LHCN-M2 (cell line): ENCODE measurements around the gene NUP62. TPM values are rescaled to one million over a fixed set of nuclear protein-coding genes. Genes with fewer than 3 reads are reported as not detected.

Source experiments
- DNase-seq: peaks from one replicate; pipeline ENCODE4 v3.0.0-alpha.2; 2012; ENCODE audit warnings: low read depth
- total RNA-seq: library from RNA; depleted of rRNA; stranded (reverse); fragments of >200 nt; gene quantifications from 2 replicates; pipeline ENCODE4 v1.2.3, GENCODE V29; 2014

NUP62 gene
- total RNA-seq, 1 experiment from 2014 or later = 74.5 TPM

GRCh38 chr19:49869484-49870308 is 59.6 kb downstream of the NUP62 start:
- DNase-seq = peak; percentile 100

DNA sequence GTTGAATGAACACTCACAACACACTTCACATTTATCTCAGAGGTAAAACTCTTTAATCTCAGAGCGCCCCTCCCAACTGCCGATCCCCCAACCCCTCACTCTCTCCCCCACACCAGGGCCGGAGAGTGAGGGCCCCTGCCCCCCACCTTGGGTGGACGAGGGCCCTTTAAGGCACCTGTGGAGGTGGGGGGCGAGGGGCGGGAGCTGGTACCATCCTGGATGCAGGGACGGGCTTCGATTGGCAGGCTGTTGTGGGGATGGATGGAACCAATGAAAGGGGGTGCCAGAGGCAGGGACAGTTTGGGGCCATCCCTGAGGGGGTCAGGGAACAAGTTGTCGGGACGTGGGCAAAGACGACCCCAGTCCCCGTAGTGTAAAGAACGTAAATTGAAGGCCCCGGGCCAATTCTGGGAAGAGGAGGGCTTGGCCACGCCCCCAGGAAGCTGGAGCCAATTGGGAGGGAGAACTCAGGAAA is 60.3 kb downstream of the NUP62 start:
- DNase-seq = no peak

DNA sequence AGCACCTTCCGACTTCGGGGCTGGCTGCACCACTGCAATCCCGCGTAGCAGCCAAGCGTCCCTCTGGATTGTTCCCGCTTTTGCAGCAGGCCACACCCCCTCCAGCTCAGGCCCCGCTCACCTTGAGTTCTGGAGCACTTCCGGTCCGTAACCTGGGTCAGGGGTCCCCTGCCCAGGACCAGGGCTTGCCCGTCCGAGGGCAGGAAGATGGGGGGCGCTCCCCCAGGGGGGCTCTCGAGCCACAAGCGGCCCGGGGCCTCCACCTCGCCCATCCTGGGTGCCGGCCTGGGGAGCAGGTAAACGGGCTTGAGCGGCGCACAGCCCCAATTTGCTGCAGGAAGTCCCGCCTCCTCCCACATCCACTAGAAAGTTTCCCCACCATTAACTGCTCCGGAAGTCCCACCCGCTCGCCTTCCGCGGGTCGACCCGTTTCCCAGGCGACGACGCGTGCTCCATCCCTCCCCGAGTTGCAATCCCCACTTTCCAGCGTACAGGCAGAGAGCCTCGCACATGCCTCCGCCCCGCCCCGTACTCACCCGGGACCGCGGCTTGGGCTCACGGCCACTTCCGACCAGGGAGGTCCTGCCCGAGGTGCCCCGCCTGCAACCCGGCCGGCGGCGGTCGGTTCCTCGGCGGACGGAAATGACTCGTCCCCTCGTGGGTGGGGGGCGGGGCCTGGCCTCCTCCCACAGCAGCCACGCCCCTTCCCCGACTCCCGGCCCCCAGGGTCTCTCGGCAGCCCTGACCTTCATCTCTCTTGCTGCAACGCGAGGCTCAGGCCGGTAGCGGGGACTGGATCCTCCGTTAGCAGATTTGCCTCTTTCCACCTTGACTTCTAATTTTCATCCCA is 62.1 kb downstream of the NUP62 start, which contains the start of gene PNKP:
Gene PNKP (minus strand): TSS at position 644 of the 850 bp plus-strand sequence. CDS start 372 bp downstream, at position 272.
- peak; percentile 90 for DNase-seq

DNA sequence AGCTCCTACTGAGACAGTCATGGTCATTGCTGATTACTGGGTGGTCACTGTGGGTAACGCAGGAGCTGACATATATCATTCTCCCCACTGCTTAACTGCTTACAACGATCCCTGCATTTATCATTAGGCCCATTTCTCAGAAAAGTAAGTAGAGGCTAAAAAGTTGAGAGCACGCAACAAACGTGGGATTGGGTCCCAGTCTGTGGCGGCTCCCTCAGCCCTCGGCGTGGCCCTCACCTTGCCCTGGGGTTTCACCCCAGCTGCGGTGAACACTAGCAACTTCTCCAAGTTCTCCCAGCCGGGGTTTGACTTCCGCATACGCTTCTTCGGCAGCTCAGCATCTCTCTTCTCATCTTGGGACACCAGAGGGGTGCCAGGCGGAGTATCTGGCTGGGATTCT is 64.4 kb downstream of the NUP62 start:
- no peak for DNase-seq

GRCh38 chr19:49863935-49864320 is 65.4 kb downstream of the NUP62 start:
- DNase-seq = no peak

GRCh38 chr19:49863254-49863934 is 65.9 kb downstream of the NUP62 start:
- no peak for DNase-seq

- no peak for DNase-seq
Measured at GRCh38 chr19:49862391-49863253, 66.7 kb downstream of the NUP62 start.

DNA sequence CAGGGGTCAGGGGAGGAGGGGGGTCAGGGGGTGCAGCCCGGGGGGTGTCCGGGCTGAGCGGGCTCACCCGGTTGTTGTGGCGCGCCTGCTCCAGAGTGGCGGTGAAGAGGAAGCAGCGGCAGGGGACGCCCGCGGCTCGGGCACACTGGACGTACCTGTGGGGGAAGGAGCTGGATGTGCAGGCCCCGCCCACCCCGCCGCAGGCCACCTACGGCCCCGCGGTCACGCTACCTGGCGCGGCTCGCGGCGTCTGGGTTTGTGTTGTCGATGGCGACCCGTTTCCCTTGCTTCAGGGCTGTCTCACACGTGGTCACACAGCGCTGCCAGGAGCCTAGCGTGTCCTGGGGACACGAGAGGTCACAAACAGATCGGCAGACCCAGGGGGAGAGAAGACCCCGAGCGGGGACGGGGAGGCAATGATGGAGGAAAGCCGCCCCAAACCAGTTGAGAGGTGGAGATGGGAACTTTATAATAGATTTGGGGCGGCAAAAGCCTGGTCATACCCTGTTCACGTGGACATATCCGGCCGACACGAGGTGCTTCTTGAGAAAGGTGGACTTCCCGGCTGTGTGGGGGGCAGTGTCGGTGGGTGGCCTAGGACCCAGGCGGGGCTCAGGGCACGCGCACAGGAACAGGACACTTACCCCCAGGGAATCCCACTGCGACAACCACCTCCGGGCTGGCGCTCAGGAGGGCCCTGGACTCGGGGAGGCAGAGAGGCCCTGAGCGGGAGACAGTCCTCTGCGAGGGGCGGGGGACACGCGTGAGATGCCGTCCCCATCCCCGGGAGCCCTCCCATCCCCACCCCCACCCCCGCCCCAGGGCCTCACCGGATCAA is 67.5 kb downstream of the NUP62 start:
- DNase-seq = no peak

DNA sequence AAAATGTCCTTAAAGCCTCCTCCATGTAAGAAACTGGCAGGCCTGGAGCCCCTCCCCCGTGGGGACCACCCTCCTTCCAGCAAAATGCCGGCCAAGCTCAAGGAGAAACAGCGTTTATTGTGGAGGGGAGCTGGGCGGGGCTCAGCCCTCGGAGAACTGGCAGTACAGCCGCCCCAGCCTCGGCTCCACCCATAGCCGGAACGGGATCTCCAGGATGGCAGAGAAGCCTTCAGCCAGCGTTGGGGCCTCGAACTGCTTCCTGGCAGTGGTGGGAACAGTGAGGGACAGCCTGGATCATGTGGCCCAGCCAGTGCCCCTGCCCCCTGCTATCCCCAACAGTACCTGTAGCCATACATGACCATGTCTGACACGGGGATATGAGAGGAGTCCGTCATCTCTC is 68.2 kb downstream of the NUP62 start:
- DNase-seq = no peak

GRCh38 chr19:49860336-49861102 is 68.8 kb downstream of the NUP62 start:
- no peak for DNase-seq

DNA sequence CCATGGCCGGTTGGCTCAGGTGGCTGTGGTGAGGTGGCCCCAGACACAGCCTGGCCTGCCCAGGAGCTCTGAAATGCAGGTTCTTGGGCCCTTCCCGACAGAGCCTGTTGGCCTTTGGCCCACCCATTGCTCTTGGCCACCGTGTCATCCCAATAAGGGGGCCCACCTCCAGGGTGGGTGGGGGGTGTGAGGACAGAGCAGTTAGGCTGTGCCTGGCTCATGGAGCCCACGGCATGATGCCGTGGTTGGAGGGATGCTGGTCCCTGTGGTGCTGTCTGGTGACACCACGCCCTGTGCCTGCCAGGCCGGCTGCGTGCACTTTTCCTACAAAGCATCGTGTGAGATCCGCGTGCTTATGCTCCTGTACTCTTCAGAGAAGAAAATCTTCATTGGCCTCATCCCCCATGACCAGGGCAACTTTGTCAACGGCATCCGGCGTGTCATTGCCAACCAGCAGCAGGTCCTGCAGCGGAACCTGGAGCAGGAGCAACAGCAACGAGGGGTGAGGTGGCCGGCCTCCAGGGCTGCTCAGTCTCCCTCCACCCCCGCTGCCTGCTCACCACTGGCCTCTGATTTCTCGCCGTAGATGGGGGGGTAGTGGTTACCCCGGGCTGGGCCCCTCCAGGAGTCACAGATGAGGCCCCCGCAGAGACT is 69.5 kb downstream of the NUP62 start:
- no peak for DNase-seq

DNA sequence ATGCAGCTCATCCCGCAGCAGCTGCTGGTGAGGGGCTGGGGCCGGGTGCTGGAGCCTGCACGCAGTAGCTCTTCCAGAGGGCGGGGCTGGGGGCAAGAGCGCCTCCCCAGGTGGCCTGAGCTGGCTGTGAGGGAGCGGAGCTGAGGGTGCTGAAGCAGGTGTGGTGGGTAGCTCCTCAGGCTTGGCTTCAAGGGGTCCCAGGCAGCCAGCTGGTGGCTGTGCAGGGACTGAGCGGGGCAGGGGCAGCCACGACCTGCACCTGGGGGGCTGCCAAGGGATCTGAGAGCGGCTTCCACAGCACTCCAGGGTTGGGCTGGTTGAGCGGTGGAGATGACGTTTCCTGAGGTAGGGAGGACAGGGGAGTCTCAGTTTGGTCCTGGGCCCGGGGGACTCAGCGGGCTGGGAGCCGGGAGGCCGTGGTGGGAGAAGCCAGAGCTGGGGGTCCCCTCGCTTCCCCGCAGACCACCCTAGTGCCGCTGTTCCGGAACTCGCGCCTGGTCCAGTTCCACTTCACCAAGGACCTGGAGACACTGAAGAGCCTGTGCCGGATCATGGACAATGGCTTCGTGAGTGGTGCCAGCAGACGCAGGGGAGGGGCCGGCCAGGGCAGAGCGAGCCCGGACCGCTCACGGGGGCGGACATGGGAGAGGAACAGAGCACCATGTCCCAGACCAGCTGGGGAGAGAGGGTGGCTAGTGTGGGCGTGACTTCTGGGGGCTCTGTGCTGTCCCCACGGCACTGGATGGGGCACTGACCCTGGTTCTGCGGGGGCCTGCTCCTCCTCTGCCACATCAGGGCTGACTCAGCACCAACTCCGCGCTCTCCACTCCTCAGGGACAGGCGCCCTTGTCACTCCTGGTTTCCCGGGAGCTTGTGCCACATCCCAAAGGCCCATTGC is 71.0 kb downstream of the NUP62 start:
- DNase-seq = peak; percentile 70

DNA sequence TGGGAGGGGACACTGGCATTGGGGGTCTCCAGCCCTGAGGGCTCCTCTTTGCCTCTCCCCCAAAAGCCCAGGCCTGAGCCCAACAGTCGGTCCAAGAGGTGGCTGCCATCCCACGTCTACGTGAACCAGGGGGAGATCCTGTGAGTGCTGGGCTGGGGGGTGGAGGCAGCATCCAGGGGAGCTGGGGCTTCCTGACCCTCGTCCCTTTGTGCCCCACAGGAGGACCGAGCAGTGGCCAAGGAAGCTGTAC is 71.5 kb downstream of the NUP62 start:
- no peak for DNase-seq

DNA sequence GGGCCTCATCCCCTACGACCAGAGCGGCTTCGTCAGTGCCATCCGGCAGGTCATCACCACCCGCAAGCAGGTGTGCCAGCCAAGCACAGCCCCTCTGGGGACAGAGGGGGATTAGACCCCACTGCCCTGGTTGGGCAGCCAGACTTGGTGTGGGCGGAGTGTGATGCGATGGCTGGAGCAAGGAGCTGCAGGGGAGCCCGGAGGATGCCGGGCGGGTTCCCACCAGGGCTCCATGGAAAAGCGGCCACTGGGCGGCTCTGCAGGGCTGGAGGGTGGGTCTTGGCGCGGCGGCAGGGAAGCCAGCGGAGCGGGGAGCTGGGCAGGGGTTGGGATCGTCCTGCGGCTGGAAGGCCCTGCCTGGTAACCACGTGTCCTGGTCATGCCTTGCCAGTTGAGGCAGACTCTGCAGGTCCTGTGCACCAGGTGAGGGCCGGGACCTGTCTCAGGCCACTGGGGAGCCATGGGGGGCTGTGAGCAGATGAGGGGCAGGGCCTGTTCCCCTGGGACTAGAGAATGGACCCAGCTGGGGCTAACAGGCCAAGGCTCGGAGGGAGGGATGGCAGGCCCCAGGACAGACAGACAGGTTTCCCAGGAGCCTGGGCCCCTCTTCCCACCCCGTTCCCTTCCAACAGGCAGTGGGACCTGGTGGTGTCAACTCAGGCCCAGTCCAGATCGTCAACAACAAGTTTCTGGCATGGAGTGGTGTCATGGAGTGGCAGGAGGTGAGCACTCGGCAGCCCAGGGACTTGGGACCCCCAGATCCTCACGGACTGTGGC is 72.1 kb downstream of the NUP62 start:
- no peak for DNase-seq
